ENCODE measurements around the gene KRT85. TPM values are rescaled to one million over a fixed set of nuclear protein-coding genes. Genes with fewer than 3 reads are reported as not detected.

Gene KRT85
- total RNA-seq, 2 experiments from 2014 or later: not detected

- ChIA-PET CTCF (ENCODE audit: unreplicated experiment) (no interaction called here), POLR2A (no interaction called here)
- no peak for DNase-seq (ENCODE audit: low spot score)
- Histone ChIP-seq H3K27ac (ENCODE audit: low read depth, low read length, poor library complexity, severe bottlenecking) (no peak overlapping the region), H3K36me3 (ENCODE audit: insufficient read depth, low read length) (no peaks in the 10 kb centered on the region), H2AFZ (ENCODE audit: low read length) (no peak overlapping the region), H3K9me3 (ENCODE audit: low read length) (peaks cover 10% of the 10 kb centered on the region; the same call in 1 of the 2 replicates), H4K20me1 (ENCODE audit: insufficient read depth, low read length) (no peaks in the 10 kb centered on the region), H3K4me1 (ENCODE audit: insufficient read depth, low read length, poor library complexity, severe bottlenecking) (no peaks in the 10 kb centered on the region), H3K4me2 (ENCODE audit: low read length) (no peak overlapping the region), H3K9me2 (ENCODE audit: insufficient read depth, low read length) (no peaks in the 10 kb centered on the region), H3K79me2 (ENCODE audit: insufficient read depth, low read depth, low read length) (no peaks in the 10 kb centered on the region), H3K4me3 (ENCODE audit: low read depth, low read length, poor library complexity, severe bottlenecking) (no peak overlapping the region)
- no peak for TF ChIP-seq EZH2phosphoT487 (IDR thresholded peaks at IDR 0.05; ENCODE audit: borderline replicate concordance, low read depth, low read length)
- TF ChIP-seq CTCF (conservative IDR thresholded peaks at IDR 0.05; ENCODE audit: low read length): no peak
- intact Hi-C loops (cut with micrococcal nuclease; ENCODE audit: unreplicated experiment): no loop called here
- BruUV-seq (replicated peaks): no TSS peak
Measured at GRCh38 chr12:52377266-52377665, 10.0 kb upstream of the KRT85 start.

GRCh38 chr12:52372216-52373154 lies 5.2 kb upstream of the KRT85 start:
- Histone ChIP-seq H3K9me3 (ENCODE audit: low read length) (peaks cover 10% of the 10 kb centered on the region; the same call in 1 of the 2 replicates), H3K4me3 (ENCODE audit: low read depth, low read length, poor library complexity, severe bottlenecking) (no peak overlapping the region), H3K36me3 (ENCODE audit: insufficient read depth, low read length) (no peaks in the 10 kb centered on the region), H3K27ac (ENCODE audit: low read depth, low read length, poor library complexity, severe bottlenecking) (no peak overlapping the region), H3K79me2 (ENCODE audit: insufficient read depth, low read depth, low read length) (no peaks in the 10 kb centered on the region), H4K20me1 (ENCODE audit: insufficient read depth, low read length) (no peaks in the 10 kb centered on the region), H3K4me2 (ENCODE audit: low read length) (no peak overlapping the region), H3K4me1 (ENCODE audit: insufficient read depth, low read length, poor library complexity, severe bottlenecking) (no peaks in the 10 kb centered on the region), H3K9me2 (ENCODE audit: insufficient read depth, low read length) (no peaks in the 10 kb centered on the region), H2AFZ (ENCODE audit: low read length) (no peak overlapping the region)
- TF ChIP-seq CTCF (conservative IDR thresholded peaks at IDR 0.05; ENCODE audit: low read length) (peak; percentile 80), EZH2phosphoT487 (IDR thresholded peaks at IDR 0.05; ENCODE audit: borderline replicate concordance, low read depth, low read length) (no peak)
- BruUV-seq (replicated peaks): no TSS peak
- ChIA-PET CTCF (ENCODE audit: unreplicated experiment) (no interaction called here), POLR2A (interaction anchor here (1.0 kb wide), 1 partner anchor 8 kb away, joined by 3 read pairs; no protein-coding TSS in a partner anchor)
- DNase-seq (ENCODE audit: low spot score): peak; percentile 61
- intact Hi-C loops (cut with micrococcal nuclease; ENCODE audit: unreplicated experiment): loop anchor here (5.0 kb wide), 1 partner anchor 510 kb away; no protein-coding TSS in a partner anchor

DNA sequence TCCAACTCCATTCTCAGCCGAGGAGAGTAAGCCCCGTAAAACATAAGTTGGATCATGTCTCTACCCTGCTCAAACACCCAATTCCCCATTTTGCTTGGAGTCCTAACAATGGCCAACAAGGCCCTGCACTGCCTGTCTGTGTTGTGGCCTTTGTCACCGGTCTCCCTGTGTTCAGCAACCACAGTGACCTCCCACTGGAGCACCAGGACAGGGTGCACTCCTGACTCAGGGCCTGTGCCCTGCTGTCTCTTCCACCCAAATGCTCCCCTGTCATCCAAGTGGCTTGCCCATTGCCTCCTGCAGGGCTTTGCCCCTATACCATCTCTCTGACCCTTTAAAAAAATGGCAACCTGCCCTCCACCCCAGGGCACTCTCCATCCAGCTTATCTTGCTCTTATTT lies 4.4 kb upstream of the KRT85 start:
- POLR2A ChIA-PET: no interaction called here

More for the DNA sequence above, 4.4 kb upstream of the KRT85 start:
- no peak overlapping the region for H2AFZ ChIP-seq (ENCODE audit: low read length)
- intact Hi-C loops (cut with micrococcal nuclease; ENCODE audit: unreplicated experiment): loop anchor here (5.0 kb wide), 1 partner anchor 511 kb away; no protein-coding TSS in a partner anchor
- no peak overlapping the region for H3K27ac ChIP-seq (ENCODE audit: low read depth, low read length, poor library complexity, severe bottlenecking)
- H3K9me3 ChIP-seq (ENCODE audit: low read length): peaks cover 10% of the 10 kb centered on the region; the same call in 1 of the 2 replicates
- no peak overlapping the region for H3K4me2 ChIP-seq (ENCODE audit: low read length)
- no peaks in the 10 kb centered on the region for H3K4me1 ChIP-seq (ENCODE audit: insufficient read depth, low read length, poor library complexity, severe bottlenecking)
- BruUV-seq (replicated peaks): no TSS peak
- TF ChIP-seq EZH2phosphoT487 (IDR thresholded peaks at IDR 0.05; ENCODE audit: borderline replicate concordance, low read depth, low read length) (no peak), CTCF (conservative IDR thresholded peaks at IDR 0.05; ENCODE audit: low read length) (no peak)
- no peaks in the 10 kb centered on the region for H3K36me3 ChIP-seq (ENCODE audit: insufficient read depth, low read length)
- no peaks in the 10 kb centered on the region for H3K79me2 ChIP-seq (ENCODE audit: insufficient read depth, low read depth, low read length)
- no peaks in the 10 kb centered on the region for H4K20me1 ChIP-seq (ENCODE audit: insufficient read depth, low read length)
- no peak for DNase-seq (ENCODE audit: low spot score)
- CTCF ChIA-PET (ENCODE audit: unreplicated experiment): no interaction called here
- no peak overlapping the region for H3K4me3 ChIP-seq (ENCODE audit: low read depth, low read length, poor library complexity, severe bottlenecking)
- no peaks in the 10 kb centered on the region for H3K9me2 ChIP-seq (ENCODE audit: insufficient read depth, low read length)
